Naive thymus-derived CD4-positive, alpha-beta T cell (primary cell): ENCODE results near the gene STARD3. TPM values are rescaled to one million over a fixed set of nuclear protein-coding genes. Genes with fewer than 3 reads are reported as not detected.

ENCODE experiments used
- ATAC-seq: fragments of 150-1000 bp; cut with Tn5 transposase; 2 replicates; pipeline ENCODE4 v1.10.0; 2021; ENCODE audit warnings: mild to moderate bottlenecking, moderate library complexity
- CTCF ChIA-PET: fragments of 350-600 bp; sonication (Branson Sonifier 250); formaldehyde crosslinking; loops from one replicate; lab custom pipeline; 2021; ENCODE audit warnings: antibody characterized with exemption; lab: Charles Lee
- POLR2A ChIA-PET: fragments of 350-600 bp; sonication (Branson Sonifier 250); formaldehyde crosslinking; loops from one replicate; lab custom pipeline; 2021; ENCODE audit warnings: antibody characterized with exemption, inconsistent platforms; lab: Charles Lee
- DNase-seq, 9 donors: peaks; one replicate each; pipeline versions ENCODE4 v3.0.0 to v3.0.0-alpha.2; 2020 to 2022; ENCODE audit warnings: mixed read lengths in 1 of 9
- H3K27ac ChIP-seq: one replicate; pipeline ENCODE4 v1.7.0; 2013; ENCODE audit warnings: mild to moderate bottlenecking, low read depth, low read length, moderate library complexity
- H3K27me3 ChIP-seq, 2 donors: one replicate each; pipeline ENCODE4 v1.7.0; 2013; ENCODE audit warnings: low read length in 2 of 2, mild to moderate bottlenecking in 2 of 2, moderate library complexity in 2 of 2; ENCODE audit not compliant: control insufficient read depth in 2 of 2, insufficient read depth in 2 of 2
- H3K36me3 ChIP-seq, 3 experiments: 1 replicate in 2 of 3; 2 replicates in 1 of 3; pipeline ENCODE4 v1.7.0; 2013; ENCODE audit warnings: low read length in 3 of 3, mild to moderate bottlenecking in 3 of 3, moderate library complexity in 1 of 3; ENCODE audit not compliant: insufficient read depth in 3 of 3, control insufficient read depth in 2 of 3
- H3K4me1 ChIP-seq, 2 donors: one replicate each; pipeline ENCODE4 v1.7.0; 2013; ENCODE audit warnings: low read length in 2 of 2, mild to moderate bottlenecking in 2 of 2, moderate library complexity in 1 of 2; ENCODE audit not compliant: control insufficient read depth in 2 of 2, insufficient read depth in 2 of 2
- H3K4me3 ChIP-seq: 2 replicates; pipeline ENCODE4 v1.7.0; 2013; ENCODE audit warnings: mild to moderate bottlenecking, low read length
- H3K9me3 ChIP-seq, 3 experiments: 1 replicate in 2 of 3; 2 replicates in 1 of 3; pipeline ENCODE4 v1.7.0; 2013; ENCODE audit warnings: low read length in 3 of 3; ENCODE audit not compliant: control insufficient read depth in 2 of 3
- H3K27ac Mint-ChIP-seq, 9 donors: one replicate each; pipeline ENCODE4 v1.8.0; 2020 to 2022; ENCODE audit warnings: mixed read lengths in 9 of 9, mild to moderate bottlenecking in 8 of 9, moderate library complexity in 5 of 9, inconsistent platforms in 2 of 9
- H3K27me3 Mint-ChIP-seq, 5 donors: one replicate each; pipeline ENCODE4 v1.8.0; 2021 to 2022; ENCODE audit warnings: mixed read lengths in 5 of 5, mild to moderate bottlenecking in 1 of 5
- H3K36me3 Mint-ChIP-seq, 5 donors: one replicate each; pipeline ENCODE4 v1.8.0; 2020 to 2022; ENCODE audit warnings: mixed read lengths in 5 of 5, mild to moderate bottlenecking in 3 of 5, inconsistent platforms in 1 of 5
- H3K4me1 Mint-ChIP-seq, 7 donors: one replicate each; pipeline ENCODE4 v1.8.0; 2020 to 2022; ENCODE audit warnings: mixed read lengths in 7 of 7, mild to moderate bottlenecking in 3 of 7, inconsistent platforms in 1 of 7
- H3K4me3 Mint-ChIP-seq, 10 donors: one replicate each; pipeline ENCODE4 v1.8.0; 2020 to 2022; ENCODE audit warnings: mild to moderate bottlenecking in 10 of 10, mixed read lengths in 10 of 10, moderate library complexity in 6 of 10, inconsistent platforms in 2 of 10
- H3K9me3 Mint-ChIP-seq, 11 donors: one replicate each; pipeline ENCODE4 v1.8.0; 2020 to 2022; ENCODE audit warnings: mixed read lengths in 11 of 11, mild to moderate bottlenecking in 4 of 11, inconsistent platforms in 1 of 11, moderate library complexity in 1 of 11
- intact Hi-C, 2 donors: fragments of 100-400 bp; cut with micrococcal nuclease; formaldehyde crosslinking; loops; one replicate each; pipeline ENCODE4 v1.15.1; 2023
- polyA plus RNA-seq, 2 donors: library from polyadenylated mRNA; unstranded; fragments of 300-500 nt; fragmentation: Illumina TruSeq; gene quantifications; one replicate each; pipeline ENCODE4 v1.2.3, GENCODE V29; 2021
- total RNA-seq, 6 experiments: library from RNA in 5 of 6; stranded (reverse) in 5 of 6; gene quantifications; 1 replicate in 5 of 6; 2 replicates in 1 of 6; pipeline ENCODE4 v1.2.3 and lab custom pipeline; 2021 to 2026

The STARD3 gene
- total and polyA plus RNA-seq, 7 experiments from 2014 or later = 46.7 to 143 (median 88.4) TPM

GRCh38 chr17:39595928-39596510 lies 40.9 kb upstream of the STARD3 start:
- intact Hi-C loops = no loop called here
- Mint-ChIP-seq H3K27ac (peak overlapping the region in 1 of 9 donors; percentile 77), H3K27me3 (peaks cover 81 to 84% (median 83%) of the 10 kb centered on the region in 5 donors), H3K36me3 (peaks cover 0 to 8% (median 1%) of the 10 kb centered on the region in 5 donors), H3K4me1 (peaks cover 5 to 33% (median 20%) of the 10 kb centered on the region in 7 donors), H3K4me3 (peak overlapping the region in 2 of 10 donors; percentile 39 to 56), H3K9me3 (peaks cover 0 to 16% (median 4%) of the 10 kb centered on the region in 11 donors)
- no peak overlapping the region for H3K27ac ChIP-seq
- H3K4me1 ChIP-seq = peaks cover 0 to 22% of the 10 kb centered on the region in 2 donors
- CTCF ChIA-PET = interaction anchor here (0.7 to 1.3 kb wide), 2 partner anchors 42 to 57 kb away, joined by 3 read pairs; no protein-coding TSS in a partner anchor
- DNase-seq (no peak), ATAC-seq (no peak)
- H3K9me3 ChIP-seq = no peaks in the 10 kb centered on the region
- no peak overlapping the region for H3K4me3 ChIP-seq
- H3K27me3 ChIP-seq = peaks cover 8 to 36% of the 10 kb centered on the region in 2 donors
- POLR2A ChIA-PET = interaction anchor here (0.6 to 2.0 kb wide), 3 partner anchors 10 to 88 kb away, joined by 3 to 5 read pairs (median 3); no protein-coding TSS in a partner anchor
- H3K36me3 ChIP-seq = no peaks in the 10 kb centered on the region

- peaks cover 13 to 39% of the 10 kb centered on the region in 2 donors for H3K27me3 ChIP-seq
- ChIA-PET CTCF (interaction anchor here (0.7 kb wide), 1 partner anchor 56 kb away, joined by 3 read pairs; no protein-coding TSS in a partner anchor), POLR2A (interaction anchor here (0.6 to 2.0 kb wide), 2 partner anchors 23 to 88 kb away, joined by 3 to 5 read pairs; no protein-coding TSS in a partner anchor)
- H3K27ac ChIP-seq = no peak overlapping the region
- Mint-ChIP-seq H3K4me3 (peak overlapping the region in 2 of 10 donors; percentile 39), H3K36me3 (peaks cover 0 to 5% (median 1%) of the 10 kb centered on the region in 5 donors), H3K27ac (no peak overlapping the region), H3K27me3 (peaks cover 82 to 87% (median 84%) of the 10 kb centered on the region in 5 donors), H3K4me1 (peaks cover 5 to 33% (median 22%) of the 10 kb centered on the region in 7 donors), H3K9me3 (peaks cover 0 to 16% (median 4%) of the 10 kb centered on the region in 11 donors)
- intact Hi-C loops = no loop called here
- H3K4me1 ChIP-seq = peaks cover 0 to 22% of the 10 kb centered on the region in 2 donors
- DNase-seq (no peak), ATAC-seq (no peak)
- H3K9me3 ChIP-seq = no peaks in the 10 kb centered on the region
- H3K4me3 ChIP-seq = no peak overlapping the region
- no peaks in the 10 kb centered on the region for H3K36me3 ChIP-seq
Measured at GRCh38 chr17:39596543-39597267, 40.2 kb upstream of the STARD3 start.

- H3K27me3 ChIP-seq = peaks cover 19 to 47% of the 10 kb centered on the region in 2 donors
- ChIA-PET POLR2A (no interaction called here), CTCF (no interaction called here)
- no peaks in the 10 kb centered on the region for H3K9me3 ChIP-seq
- peaks cover 5 to 29% (median 20%) of the 10 kb centered on the region in 7 donors for H3K4me1 Mint-ChIP-seq
- intact Hi-C loops = no loop called here
- H3K9me3 Mint-ChIP-seq = peaks cover 0 to 12% (median under 1%) of the 10 kb centered on the region in 11 donors
- H3K4me3 Mint-ChIP-seq = peak overlapping the region in 4 of 10 donors; percentile 17 to 39 (median 24)
- H3K4me1 ChIP-seq = peaks cover 0 to 22% of the 10 kb centered on the region in 2 donors
- no peak for ATAC-seq
- H3K27me3 Mint-ChIP-seq = peaks cover 83 to 91% (median 84%) of the 10 kb centered on the region in 5 donors
- H3K36me3 ChIP-seq = no peaks in the 10 kb centered on the region
- no peak overlapping the region for H3K4me3 ChIP-seq
- no peak overlapping the region for H3K27ac Mint-ChIP-seq
- H3K27ac ChIP-seq = no peak overlapping the region
- no peak for DNase-seq
- peaks cover 0 to 5% (median 0%) of the 10 kb centered on the region in 5 donors for H3K36me3 Mint-ChIP-seq
Measured at GRCh38 chr17:39597372-39598046, 39.4 kb upstream of the STARD3 start.

GRCh38 chr17:39598047-39598481 lies 38.9 kb upstream of the STARD3 start:
- Histone ChIP-seq H3K4me1 (peaks cover 0 to 22% of the 10 kb centered on the region in 2 donors), H3K9me3 (no peaks in the 10 kb centered on the region), H3K27me3 (peaks cover 19 to 50% of the 10 kb centered on the region in 2 donors), H3K36me3 (no peaks in the 10 kb centered on the region), H3K4me3 (no peak overlapping the region), H3K27ac (no peak overlapping the region)
- ATAC-seq = no peak
- peaks cover 0 to 12% (median 0%) of the 10 kb centered on the region in 11 donors for H3K9me3 Mint-ChIP-seq
- peaks cover 84 to 95% (median 85%) of the 10 kb centered on the region in 5 donors for H3K27me3 Mint-ChIP-seq
- H3K4me1 Mint-ChIP-seq = peaks cover 5 to 29% (median 21%) of the 10 kb centered on the region in 7 donors
- ChIA-PET POLR2A (no interaction called here), CTCF (no interaction called here)
- peaks cover 0 to 5% (median 0%) of the 10 kb centered on the region in 5 donors for H3K36me3 Mint-ChIP-seq
- H3K4me3 Mint-ChIP-seq = peak overlapping the region in 4 of 10 donors; percentile 17 to 56 (median 30)
- no peak overlapping the region for H3K27ac Mint-ChIP-seq
- no peak for DNase-seq
- intact Hi-C loops = no loop called here

- ChIA-PET POLR2A (no interaction called here), CTCF (no interaction called here)
- Histone ChIP-seq H3K4me3 (no peak overlapping the region), H3K4me1 (peaks cover 2 to 22% of the 10 kb centered on the region in 2 donors), H3K36me3 (no peaks in the 10 kb centered on the region), H3K27ac (no peak overlapping the region), H3K27me3 (peaks cover 19 to 50% of the 10 kb centered on the region in 2 donors), H3K9me3 (no peaks in the 10 kb centered on the region)
- DNase-seq (no peak), ATAC-seq (no peak)
- H3K4me3 Mint-ChIP-seq = peak overlapping the region in 3 of 10 donors; percentile 39 to 56 (median 50)
- H3K27me3 Mint-ChIP-seq = peaks cover 84 to 95% (median 85%) of the 10 kb centered on the region in 5 donors
- peaks cover 0 to 5% (median 0%) of the 10 kb centered on the region in 5 donors for H3K36me3 Mint-ChIP-seq
- peaks cover 0 to 7% (median 0%) of the 10 kb centered on the region in 11 donors for H3K9me3 Mint-ChIP-seq
- H3K4me1 Mint-ChIP-seq = peaks cover 5 to 35% (median 26%) of the 10 kb centered on the region in 7 donors
- intact Hi-C loops = no loop called here
- no peak overlapping the region for H3K27ac Mint-ChIP-seq
Measured at GRCh38 chr17:39598630-39599003, 38.3 kb upstream of the STARD3 start.
